Measurements from ENCODE around the gene OPRL1. TPM values are rescaled to one million over a fixed set of nuclear protein-coding genes. Genes with fewer than 3 reads are reported as not detected.

OPRL1 gene
- total RNA-seq, 4 donors from 2014 or later = 0.21 to 1.5 (median 0.71) TPM

- no peak overlapping the region for H3K4me3 ChIP-seq
- no peaks in the 10 kb centered on the region for H3K9me3 ChIP-seq
- no peaks in the 10 kb centered on the region for H3K36me3 ChIP-seq
- no peaks in the 10 kb centered on the region for H3K27me3 ChIP-seq
- DNase-seq (ENCODE audit: low spot score in 2 of 2) = no peak
- no peaks in the 10 kb centered on the region for H3K4me1 ChIP-seq
- 83 to 86% methylated on average over 15 to 16 of the region's 18 CpGs for WGBS, 2 donors
- H3K27ac ChIP-seq = no peak overlapping the region
- no peak for TF ChIP-seq EP300 (IDR thresholded peaks at IDR 0.05)
- TF ChIP-seq POLR2A (IDR thresholded peaks at IDR 0.05) = no peak
- TF ChIP-seq CTCF (IDR thresholded peaks at IDR 0.05) = no peak
These were observed 33.0 kb downstream of the OPRL1 start for GRCh38 chr20:64112691-64113443.

GRCh38 chr20:64113444-64113775 lies 33.5 kb downstream of the OPRL1 start:
- WGBS, 2 donors = 62 to 80% methylated on average over 6 of the region's 6 CpGs
- TF ChIP-seq EP300 (IDR thresholded peaks at IDR 0.05) (no peak), CTCF (IDR thresholded peaks at IDR 0.05) (no peak)
- no peaks in the 10 kb centered on the region for H3K27me3 ChIP-seq
- H3K36me3 ChIP-seq = no peaks in the 10 kb centered on the region
- no peak overlapping the region for H3K4me3 ChIP-seq
- no peaks in the 10 kb centered on the region for H3K9me3 ChIP-seq
- DNase-seq (ENCODE audit: low spot score in 2 of 2) = no peak
- no peak overlapping the region for H3K27ac ChIP-seq
- H3K4me1 ChIP-seq = no peaks in the 10 kb centered on the region

GRCh38 chr20:64113796-64114355 lies 34.0 kb downstream of the OPRL1 start:
- Histone ChIP-seq H3K4me1 (no peaks in the 10 kb centered on the region), H3K27ac (no peak overlapping the region), H3K4me3 (no peak overlapping the region), H3K36me3 (no peaks in the 10 kb centered on the region), H3K27me3 (no peaks in the 10 kb centered on the region), H3K9me3 (no peaks in the 10 kb centered on the region)
- no peak for DNase-seq (ENCODE audit: low spot score in 2 of 2)
- TF ChIP-seq EP300 (IDR thresholded peaks at IDR 0.05) = no peak
- TF ChIP-seq CTCF (IDR thresholded peaks at IDR 0.05) = no peak
- no peak for TF ChIP-seq POLR2A (IDR thresholded peaks at IDR 0.05)
- WGBS, 2 donors = 76 to 79% methylated on average over 13 of the region's 13 CpGs

GRCh38 chr20:64114356-64114971 lies 34.6 kb downstream of the OPRL1 start:
- H3K27me3 ChIP-seq = no peaks in the 10 kb centered on the region
- H3K27ac ChIP-seq = no peak overlapping the region
- TF ChIP-seq EP300 (IDR thresholded peaks at IDR 0.05) = no peak
- TF ChIP-seq POLR2A (IDR thresholded peaks at IDR 0.05) = no peak
- TF ChIP-seq CTCF (IDR thresholded peaks at IDR 0.05) = no peak
- DNase-seq (ENCODE audit: low spot score in 2 of 2) = no peak
- WGBS, 2 donors = 76% methylated on average over 14 of the region's 14 CpGs
- H3K4me3 ChIP-seq = no peak overlapping the region
- no peaks in the 10 kb centered on the region for H3K9me3 ChIP-seq
- H3K4me1 ChIP-seq = no peaks in the 10 kb centered on the region
- H3K36me3 ChIP-seq = no peaks in the 10 kb centered on the region

Data from tibial nerve (tissue), 4 donors.